Measurements from ENCODE around the gene CPN2.

Gene CPN2

DNA sequence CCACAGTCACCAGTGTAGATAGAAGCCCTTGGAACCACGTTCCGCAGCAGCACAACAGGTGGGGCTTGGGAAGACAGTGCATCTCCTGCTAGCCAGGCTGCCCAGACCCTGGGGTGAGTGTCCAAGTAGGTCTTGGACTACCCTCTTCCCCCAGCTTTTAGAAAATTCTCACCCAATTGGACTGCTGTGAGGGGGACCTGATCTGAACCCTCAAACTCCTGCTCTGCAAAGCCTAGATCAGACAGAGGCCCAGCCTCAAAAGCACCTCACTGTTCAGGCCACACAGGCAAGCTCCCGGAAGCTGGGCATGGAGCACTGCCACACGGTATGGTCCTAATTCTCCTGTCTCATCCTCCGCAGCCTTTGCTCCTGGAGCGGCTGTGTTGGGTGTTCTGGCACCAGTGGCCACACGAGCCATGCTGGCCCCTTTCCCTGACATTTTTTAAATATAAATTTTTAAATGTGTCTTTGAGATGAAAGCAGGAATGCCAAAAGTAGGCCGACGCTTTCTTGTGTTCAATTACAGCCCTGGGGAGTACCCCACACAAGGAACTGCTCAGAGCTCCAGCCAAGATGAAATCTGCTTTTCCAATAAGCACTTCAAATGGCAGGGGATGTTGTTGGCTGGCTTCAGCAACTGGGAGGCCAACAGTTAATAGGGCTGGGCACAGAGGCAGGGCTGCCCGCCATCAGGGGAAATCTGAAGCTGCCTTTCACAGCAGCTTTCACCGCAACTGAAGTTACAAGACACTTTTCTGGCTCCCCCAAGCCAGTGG is 40.9 kb downstream of the CPN2 start:
- no peak for DNase-seq

DNA sequence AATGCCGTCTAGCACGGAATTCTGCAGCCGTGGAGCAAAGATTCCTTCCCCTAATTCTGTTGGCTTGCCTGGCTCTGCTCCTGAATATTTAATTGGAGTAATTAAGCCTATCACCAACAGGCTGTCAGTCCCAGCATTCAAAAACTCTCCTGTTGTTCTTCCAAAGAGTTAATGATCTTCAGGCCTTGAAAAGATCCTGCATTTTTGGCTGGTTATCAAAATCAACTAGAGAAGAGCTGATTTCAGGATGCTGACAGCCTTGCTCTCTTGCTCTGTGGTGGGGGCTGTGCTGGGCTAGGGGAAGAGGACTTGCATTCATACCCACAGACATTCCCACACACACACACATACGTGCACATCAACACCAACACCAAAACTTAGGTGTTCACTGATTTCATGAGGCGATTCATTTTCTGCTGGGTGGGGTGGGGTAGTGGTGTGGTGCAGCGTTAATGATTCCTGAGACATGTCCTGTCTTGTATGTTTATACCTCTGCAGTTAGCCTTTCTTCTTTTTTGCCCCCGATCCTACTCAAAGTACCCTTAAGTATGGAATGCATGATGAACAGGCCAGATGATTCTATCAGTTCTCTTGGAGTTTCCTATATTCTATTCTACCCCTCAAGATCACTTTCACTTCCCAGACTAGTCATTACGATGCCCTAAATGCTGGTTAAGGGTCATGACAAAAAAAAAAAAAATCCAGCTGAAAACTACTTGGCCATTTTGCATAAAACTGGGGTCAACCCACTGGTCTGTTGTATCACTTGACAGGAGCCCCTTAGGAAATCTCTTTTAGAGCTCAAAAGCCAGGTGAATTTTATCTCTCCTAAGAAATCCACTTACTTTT is 42.3 kb downstream of the CPN2 start:
- no peak for DNase-seq

DNA sequence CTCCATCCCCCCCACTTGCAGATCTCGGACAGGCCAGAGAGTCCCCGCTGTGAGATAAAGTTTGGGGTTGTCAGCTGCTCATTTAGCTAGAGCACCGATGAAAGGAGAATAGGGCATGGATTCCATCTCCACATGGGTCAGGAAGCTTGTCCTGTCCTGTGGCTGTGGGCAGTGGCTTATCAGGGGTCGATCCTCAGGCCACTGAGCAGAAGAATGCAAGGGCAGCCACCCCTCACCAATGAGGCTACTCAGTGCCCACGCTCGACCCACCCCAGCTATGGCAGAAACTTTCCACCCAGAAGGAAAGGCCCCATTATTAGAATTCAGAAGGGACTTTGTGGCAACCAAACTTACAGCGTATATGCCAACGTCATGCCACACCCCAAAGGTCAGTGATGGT is 43.3 kb downstream of the CPN2 start:
- no peak for DNase-seq

DNA sequence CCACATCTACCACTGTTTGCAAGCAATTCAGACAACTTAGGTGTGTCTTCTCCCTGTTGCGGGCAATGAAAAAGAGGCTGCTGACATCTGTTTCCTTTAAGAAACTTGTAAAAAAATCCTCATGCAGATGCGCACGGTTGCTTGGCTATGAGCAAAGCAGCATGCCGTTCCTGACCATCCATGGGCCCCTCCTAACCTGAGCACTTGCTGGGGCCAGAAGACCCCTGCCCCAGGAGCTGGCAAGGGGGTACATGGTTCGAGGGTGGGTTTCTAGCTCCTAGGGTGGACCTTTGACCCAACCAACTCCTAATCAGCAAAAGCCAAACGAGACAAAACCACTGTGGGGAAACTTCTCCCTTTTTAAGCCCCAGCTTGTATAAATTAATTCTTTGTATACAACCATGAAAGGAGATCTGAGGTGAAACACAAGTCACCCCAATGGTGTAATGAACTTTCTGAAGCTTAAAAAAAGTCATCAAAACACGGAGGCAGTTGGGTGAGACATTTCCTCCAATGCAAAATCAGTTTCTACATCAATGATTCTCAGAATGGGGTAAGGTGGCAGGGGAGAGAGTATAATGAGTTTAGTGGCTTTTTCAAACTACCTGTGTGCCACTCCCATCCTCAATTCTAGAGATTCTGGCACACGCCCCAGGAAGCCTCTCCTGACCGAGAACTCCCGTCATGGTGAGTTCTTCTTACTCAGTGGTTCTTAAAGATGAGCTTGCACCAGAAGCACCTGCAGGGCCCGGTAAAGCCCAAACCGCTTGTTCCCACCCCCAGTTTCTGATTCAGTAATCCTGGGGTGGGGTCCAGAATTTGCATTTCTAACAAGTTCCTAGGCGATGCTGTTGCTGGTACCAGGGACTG is 44.1 kb downstream of the CPN2 start:
- DNase-seq = peak in 1 of 2 experiments; percentile 24

DNA sequence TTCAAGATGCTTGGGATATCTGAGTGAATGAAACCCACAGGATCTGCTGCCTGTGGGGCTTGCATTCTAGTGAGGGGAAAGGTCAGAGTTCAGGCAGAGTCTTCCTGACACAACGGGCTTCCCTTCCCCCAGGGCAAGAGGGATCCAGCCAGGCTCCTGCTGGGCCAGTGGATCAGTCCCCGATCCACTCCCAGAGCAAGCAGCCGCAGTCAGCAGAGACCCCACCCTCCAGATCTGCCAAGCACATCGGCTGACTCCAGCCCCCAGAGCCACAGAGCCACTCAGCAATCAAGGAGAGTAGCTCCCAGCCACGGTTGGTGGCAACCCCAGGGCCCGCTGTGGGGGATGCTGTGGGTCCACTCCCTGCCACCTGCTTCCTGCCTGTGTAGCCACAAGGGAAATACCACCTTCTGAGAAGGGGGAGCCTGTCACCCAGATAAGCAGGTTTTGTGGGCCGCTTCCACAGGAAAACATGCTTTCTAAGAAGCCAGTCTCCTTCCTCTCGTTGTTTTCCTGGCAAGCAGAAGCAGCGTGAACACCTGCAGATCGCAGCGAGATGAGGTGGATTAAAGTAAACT is 44.9 kb downstream of the CPN2 start:
- DNase-seq = peak in 1 of 2 experiments; percentile 36

DNA sequence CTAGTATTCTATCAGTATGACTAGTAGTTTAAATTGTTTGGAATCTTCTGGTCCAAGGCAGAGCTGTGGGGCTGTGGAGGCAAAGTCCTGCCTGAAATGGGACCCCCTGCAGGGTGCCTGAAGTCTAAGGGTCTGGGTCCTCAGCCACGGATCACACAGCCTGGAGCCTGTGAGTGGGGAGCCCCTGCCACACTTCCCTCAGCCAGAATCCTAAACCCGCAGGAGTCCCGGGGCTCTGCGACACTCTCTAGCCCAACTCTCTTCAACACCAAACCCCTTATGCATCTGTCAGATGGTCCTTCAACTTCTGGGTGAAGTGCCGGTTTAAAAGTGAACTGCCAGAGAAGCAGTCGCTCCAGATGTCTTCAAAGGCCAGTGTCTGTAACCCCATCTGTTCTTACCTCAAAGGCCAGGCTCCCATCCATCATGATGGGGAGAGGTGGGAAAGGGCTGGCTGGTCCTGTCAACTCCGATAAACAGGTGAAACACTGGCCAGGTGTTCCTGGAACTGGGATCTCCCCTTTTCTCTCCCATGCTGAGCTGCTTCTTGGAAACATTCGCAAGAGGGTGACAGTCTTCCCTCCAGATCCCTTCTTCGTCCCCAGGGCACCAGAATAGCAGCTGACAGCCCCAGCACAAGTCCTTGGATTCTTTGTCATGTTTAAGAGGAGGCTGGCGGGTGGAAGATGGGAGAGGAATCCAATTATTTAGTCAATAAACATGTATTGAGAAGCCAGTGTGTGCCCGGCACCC is 45.6 kb downstream of the CPN2 start:
- no peak for DNase-seq

DNA sequence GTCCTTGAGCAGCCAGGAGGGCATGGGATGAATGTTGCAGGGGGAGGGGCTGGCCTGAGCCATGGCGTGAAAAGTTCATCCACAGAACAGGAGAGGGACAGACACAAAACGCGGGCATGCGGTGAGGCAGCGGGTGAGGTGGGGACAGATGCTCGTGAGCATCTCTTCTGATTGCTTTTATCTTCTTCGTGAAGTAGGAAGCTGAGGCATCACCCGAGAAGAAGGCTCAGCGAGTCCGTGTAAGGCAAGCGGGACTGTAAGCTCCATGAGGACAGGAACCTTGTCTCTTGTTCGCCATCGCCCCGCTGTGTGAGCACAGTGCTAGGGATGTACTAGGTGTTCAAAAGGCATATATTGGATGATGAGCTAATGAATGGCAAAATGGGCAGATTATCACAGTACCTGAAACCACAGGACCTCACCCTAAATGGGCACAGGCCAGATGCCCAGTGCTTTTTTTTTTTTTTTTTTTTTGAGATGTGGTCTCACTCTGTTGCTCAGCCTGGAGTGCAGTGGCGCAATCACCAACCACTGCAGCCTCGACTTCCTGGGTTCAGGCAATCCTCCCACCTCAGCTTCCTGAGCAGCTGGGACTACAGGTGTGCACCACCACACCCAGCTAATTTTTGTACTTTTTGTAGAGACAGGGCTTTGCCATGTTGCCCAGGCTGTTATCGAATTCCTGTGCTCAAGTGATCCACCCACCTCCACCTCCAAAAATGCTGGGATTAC is 46.8 kb downstream of the CPN2 start:
- no peak for DNase-seq

DNA sequence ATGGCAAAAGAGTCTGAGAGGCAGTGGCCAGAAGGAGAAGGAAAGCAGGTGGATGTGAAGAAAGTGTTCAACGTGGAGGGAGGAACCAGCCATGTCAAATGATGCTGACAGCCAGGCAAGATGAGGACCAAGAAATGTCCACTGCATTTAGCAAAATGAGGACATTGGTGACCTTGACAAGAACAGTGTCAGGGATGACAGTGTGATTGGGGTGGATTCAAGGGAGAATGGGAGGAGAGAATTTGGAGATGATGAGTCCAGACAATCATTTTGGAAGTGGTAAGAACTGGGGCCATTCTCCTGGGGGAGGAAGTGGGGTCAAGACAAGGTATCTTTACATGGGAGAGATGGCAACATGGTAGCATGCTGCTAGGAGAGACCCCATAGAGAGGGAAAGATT is 47.4 kb downstream of the CPN2 start:
- DNase-seq = no peak

DNA sequence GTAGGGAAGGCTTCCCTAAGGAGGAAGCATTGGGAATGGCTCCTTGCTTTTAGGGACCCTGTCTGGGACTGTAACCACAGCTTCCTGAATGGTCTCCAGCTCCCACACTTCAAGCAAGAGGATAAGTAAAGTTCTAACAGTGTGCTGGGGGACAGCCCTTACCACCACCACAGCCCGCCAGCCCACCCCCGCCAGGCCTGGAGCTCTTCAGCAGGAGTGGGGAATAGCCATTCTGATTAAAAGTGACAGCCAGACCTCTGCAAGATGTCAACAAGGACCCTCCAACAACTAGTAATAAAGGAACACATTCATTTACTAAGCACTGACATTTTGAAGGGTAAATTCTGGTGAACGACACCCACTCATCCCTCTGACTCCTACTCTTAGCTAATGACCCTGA is 49.4 kb downstream of the CPN2 start:
- DNase-seq = no peak

DNA sequence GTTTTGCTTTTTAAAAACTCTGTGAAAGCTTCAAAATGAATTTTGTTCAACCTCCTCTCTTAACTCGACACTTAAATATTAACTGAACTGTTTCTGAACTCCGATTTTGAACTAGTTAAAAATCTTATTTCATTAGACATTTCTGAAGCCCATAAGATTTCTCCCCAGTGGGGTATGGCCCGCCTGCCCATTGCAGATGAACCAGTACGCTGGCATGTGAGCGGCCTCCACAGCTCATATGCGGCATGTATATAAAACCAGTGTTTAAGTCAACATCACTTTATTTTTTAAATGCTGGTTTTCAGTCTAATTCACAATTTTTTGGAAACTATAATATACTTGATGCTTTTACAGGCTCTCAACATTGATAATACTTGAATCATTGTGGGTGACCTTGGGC is 50.2 kb downstream of the CPN2 start:
- no peak for DNase-seq

DNA sequence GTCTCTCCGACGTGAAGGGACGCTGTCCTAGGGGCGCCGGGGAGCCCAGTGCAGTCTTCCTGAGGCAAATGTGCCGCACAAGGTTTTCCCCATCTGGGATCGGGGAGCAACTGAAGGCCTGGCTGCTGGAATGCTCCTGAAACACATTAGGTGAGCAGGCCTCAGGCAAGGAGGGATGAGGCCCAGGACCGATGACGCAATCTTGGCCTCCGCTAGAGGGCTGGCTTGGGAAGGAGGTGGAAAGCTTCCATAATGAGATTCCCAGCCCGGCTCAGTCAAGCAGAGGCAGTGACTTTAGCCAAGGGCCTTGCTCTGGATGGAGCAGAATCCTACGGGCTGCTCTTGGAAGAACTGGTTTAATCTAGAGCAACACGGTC is 50.8 kb downstream of the CPN2 start:
- DNase-seq = peak in 1 of 2 experiments; percentile 23

DNA sequence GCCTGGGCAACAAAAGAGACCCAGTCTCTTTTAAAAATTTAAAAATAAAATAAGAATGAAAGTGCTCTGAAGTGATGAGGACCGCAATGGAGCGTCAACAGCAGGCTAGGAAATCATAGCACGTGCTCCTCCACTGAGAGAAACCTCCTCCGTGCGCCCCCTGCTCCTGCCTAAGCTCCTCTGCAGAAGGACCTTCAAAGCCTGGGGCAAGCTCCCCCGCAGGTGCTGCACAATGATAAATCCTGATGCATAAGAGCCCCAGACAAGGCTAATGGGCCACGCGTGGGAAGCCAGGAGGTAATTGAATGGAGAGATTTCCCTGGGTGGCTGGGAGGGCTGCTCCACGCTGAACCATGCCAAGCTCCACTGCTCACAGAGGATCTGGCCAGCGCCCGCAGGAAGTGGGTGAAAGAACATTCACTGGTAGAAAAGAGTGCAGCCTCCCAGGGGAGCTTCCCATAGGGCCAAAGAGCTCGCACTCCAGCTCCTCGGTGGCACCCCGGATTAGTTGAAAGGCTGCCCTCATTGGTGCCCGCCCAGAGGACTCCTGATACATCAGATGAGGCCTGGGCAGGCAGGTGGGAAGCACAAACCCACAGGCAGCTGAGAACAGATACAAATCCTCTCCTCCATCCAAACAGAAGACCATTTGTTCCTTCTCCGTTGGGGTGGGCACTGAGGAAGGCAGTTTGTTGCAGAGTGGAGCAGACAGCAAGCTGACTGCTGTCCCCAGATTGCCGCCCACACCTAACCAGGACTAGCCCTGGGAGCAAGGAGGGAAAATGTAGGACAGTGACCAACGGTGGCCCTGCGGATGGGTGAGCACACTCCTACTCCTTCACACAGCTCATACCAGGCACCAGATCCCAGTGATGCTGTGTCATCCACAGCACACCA is 52.5 kb downstream of the CPN2 start:
- DNase-seq = no peak

DNA sequence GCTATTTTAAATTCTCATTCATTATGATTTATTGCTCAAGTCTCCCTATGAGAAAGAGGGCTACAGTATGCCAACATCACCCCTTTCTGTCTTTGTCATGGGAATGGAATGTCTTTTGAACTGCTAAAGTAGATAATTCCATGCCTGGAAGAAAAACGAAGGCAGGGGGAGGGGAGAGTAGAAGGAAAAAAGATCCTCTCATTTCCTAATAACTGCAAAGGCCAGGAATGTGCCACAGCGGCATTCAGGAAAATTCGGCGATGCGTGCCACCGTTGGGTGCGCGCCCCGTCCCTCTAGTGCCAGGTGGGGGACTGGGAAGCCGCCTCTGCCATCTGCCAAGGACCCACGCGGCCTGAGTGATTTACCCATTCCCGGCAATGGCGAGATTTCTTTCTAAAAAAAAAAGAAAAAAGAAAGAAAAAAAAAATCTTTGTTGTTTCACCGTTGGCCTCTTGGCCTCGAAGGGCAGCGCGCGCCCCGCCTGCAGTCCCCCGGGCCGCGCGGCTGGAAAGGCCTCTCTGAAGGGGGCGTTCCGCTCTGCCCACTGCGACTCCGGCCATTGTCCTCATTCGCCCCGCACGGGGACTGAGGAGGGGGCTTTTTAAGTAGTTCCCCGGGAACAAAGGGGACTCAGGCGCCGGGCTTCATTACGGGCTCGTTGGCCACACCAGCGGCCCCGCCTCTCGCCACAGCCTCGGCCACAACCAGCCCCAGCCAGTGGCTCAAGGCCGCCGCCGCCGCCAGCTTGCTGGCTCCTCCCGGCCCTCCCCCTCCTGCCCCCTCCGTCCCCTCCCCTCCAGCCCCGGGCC is 54.5 kb downstream of the CPN2 start:
- no peak for DNase-seq

DNA sequence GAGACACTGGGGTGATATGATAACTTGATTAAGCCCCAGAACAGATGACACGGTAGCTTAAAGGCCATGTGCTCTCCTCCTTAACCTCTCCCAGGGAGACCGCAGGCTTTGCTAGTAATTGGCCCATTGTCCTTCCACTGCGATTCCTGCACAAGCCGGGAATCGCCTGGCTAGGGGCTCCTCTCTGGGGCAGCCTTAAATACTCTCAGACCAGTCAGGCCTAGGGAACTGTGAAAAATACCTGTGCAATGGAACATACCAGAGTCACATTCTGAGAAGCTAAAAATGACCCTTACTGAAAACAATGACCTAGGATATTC is 56.3 kb downstream of the CPN2 start:
- DNase-seq = no peak

DNA sequence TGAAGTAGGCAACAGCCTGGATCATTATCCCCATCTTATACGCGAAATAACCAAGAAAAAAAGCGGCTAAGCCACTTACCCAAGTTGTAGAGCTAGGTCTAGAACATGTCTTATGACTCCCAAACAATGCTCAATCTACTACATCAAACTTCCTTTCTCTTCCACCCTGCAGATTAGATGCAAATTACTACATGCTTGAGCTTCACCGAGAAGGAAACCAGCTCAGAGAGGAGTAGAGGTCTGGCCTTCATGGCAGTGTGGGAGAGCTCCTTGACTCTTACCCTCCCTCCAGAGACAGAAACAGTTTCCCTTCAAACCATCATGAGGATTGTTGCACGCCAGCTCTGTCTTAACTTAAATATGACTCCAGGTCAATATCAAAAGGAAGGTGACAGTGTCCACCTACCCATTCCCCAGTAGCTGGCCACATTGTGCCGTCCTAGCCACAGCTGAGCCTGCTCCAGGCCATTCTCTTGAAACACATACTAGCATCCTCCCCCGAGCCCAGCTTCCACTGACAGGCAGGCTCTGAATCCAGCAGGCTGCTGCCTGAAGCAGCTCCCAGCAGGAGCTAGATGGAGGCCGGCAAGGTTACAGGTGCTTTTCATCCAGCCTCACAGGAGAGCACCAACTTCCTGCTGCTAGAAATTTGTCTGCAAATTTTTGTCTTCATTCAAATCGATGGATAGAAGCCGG is 56.8 kb downstream of the CPN2 start:
- no peak for DNase-seq

DNA sequence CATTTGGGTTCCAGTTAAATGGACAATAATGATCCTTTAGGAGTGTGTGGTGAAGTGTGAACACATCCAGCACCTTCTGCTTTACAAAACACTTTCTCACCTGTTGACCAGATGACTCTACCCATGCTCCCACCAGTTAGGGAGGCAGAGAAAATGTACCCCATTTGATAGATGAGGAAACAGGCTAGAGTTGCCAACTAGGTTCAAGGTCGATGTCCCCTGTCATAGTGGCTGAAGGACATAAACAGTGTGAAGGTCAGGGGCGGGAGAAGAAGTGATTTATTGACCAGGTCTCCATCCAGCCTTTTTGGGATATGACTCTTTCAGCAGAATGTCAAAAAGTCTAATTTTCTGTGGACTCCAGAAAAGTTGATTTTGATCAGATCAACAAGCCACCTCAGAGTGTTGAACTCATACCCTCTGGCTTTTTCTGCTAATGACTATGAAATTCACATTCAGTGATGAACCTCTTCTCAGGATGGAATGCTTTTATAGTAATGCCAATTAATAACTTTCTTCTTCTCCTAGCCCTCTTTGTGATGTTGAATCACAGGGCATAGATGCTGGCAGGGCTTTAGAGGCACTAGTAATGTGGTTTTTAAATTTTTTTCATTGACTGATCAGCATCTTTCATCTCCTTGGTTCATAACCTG is 57.5 kb downstream of the CPN2 start:
- DNase-seq = no peak

DNA sequence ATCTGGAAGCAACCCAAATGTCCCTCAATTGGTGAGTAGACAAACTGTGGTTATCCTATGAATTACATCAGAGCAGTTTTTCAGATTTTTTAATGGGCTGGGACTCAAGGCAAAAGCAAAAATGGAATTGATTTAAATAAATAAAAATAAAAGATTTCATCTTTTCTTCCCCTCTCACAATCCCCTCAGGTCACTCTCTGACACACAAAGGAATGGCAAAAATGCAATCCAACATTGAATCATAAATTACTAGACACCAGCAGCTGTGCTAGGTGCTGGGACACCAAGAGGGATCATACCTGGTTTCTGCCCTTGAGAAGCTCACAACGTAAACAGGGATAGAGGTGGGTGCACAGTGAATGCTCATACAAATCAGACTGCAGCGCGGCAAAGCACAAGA is 58.8 kb downstream of the CPN2 start:
- DNase-seq = no peak

All from NCI-H526 (cell line).